HG03159 (cell line): ENCODE results near the gene ITGA2.
"Not testable (repeated sequence)": the region's sequence is repeated elsewhere in the genome, so short reads cannot be mapped to it uniquely, and the experiment has no call there.

Source experiments
- ATAC-seq: cut with Tn5 transposase; IDR thresholded peaks from one replicate; pipeline ENCODE4 v1.9.1; 2021; ENCODE audit warnings: mild to moderate bottlenecking, moderate library complexity; ENCODE audit not compliant: unreplicated experiment

ITGA2 gene

GRCh38 chr5:52989025-52989780, at the start of gene ITGA2:
ITGA2 (plus strand) TSS chr5:52989352; CDS start chr5:52989469, 117 bp downstream.
- peak; percentile 71 for ATAC-seq

- ATAC-seq, result peak; percentile 70
These were observed 45.9 kb upstream of the ITGA2 start for GRCh38 chr5:52943285-52943684.

GRCh38 chr5:52943808-52944207, 45.3 kb upstream of the ITGA2 start:
- ATAC-seq, result no peak

- no peak for ATAC-seq
These were observed 44.1 kb upstream of the ITGA2 start for GRCh38 chr5:52945040-52945439.

GRCh38 chr5:52947208-52947607, 41.9 kb upstream of the ITGA2 start:
- ATAC-seq, result no peak

- no peak for ATAC-seq
These were observed 41.3 kb upstream of the ITGA2 start for GRCh38 chr5:52947851-52948250.

GRCh38 chr5:52948418-52949076, 40.6 kb upstream of the ITGA2 start:
- peak; percentile 98 for ATAC-seq

GRCh38 chr5:52950686-52951085, 38.5 kb upstream of the ITGA2 start:
- ATAC-seq, result no peak

- no peak for ATAC-seq
These were observed 36.7 kb upstream of the ITGA2 start for GRCh38 chr5:52952483-52952882.

- no peak for ATAC-seq
These were observed 33.1 kb upstream of the ITGA2 start for GRCh38 chr5:52956014-52956413.

GRCh38 chr5:52956915-52957747, 32.0 kb upstream of the ITGA2 start:
- no peak for ATAC-seq

GRCh38 chr5:52961274-52961681, 27.9 kb upstream of the ITGA2 start:
- ATAC-seq, result no peak

GRCh38 chr5:52963636-52964035, 25.5 kb upstream of the ITGA2 start:
- no peak for ATAC-seq

- no peak for ATAC-seq
These were observed 25.0 kb upstream of the ITGA2 start for GRCh38 chr5:52964138-52964537.

- not testable (repeated sequence) for ATAC-seq
These were observed 13.0 kb upstream of the ITGA2 start for GRCh38 chr5:52976157-52976556.

GRCh38 chr5:52977264-52977897, 11.8 kb upstream of the ITGA2 start:
- no peak for ATAC-seq

GRCh38 chr5:52981507-52981906, 7.6 kb upstream of the ITGA2 start:
- no peak for ATAC-seq

GRCh38 chr5:52983731-52984636, 5.2 kb upstream of the ITGA2 start:
- no peak for ATAC-seq

- ATAC-seq, result no peak
These were observed 3.8 kb upstream of the ITGA2 start for GRCh38 chr5:52985306-52985705.

GRCh38 chr5:52987711-52988331, 1.3 kb upstream of the ITGA2 start:
- ATAC-seq, result no peak
